Activated CD8-positive, alpha-beta T cell treated with anti-CD3 and anti-CD28 coated beads, Interleukin-2, amount 10 ng/mL, durations not matched to agents 7 days and 5 days (primary cell): ENCODE measurements around the gene STARD3. TPM values are rescaled to one million over a fixed set of nuclear protein-coding genes. Genes with fewer than 3 reads are reported as not detected.
A peak's percentile ranks its signal among the peaks of the same experiment; 100 is the strongest.

Source experiments
- ATAC-seq: fragments of 150-1000 bp; cut with Tn5 transposase; one replicate; pipeline ENCODE4 v1.10.0; 2021; ENCODE audit warnings: moderate library complexity
- CTCF ChIA-PET: fragments of 350-600 bp; sonication (Branson Sonifier 250); formaldehyde crosslinking; loops from one replicate; lab custom pipeline; 2021; ENCODE audit warnings: antibody characterized with exemption; lab: Charles Lee
- POLR2A ChIA-PET: fragments of 350-600 bp; sonication (Branson Sonifier 250); formaldehyde crosslinking; loops from one replicate; lab custom pipeline; 2021; ENCODE audit warnings: antibody characterized with exemption; lab: Charles Lee
- DNase-seq: peaks from one replicate; pipeline ENCODE4 v3.0.0-alpha.2; 2020
- H3K27ac Mint-ChIP-seq: one replicate; pipeline ENCODE4 v1.8.0; 2021; ENCODE audit warnings: mild to moderate bottlenecking, mixed read lengths
- H3K27me3 Mint-ChIP-seq: one replicate; pipeline ENCODE4 v1.8.0; 2021; ENCODE audit warnings: low read depth, mixed read lengths
- H3K36me3 Mint-ChIP-seq: one replicate; pipeline ENCODE4 v1.8.0; 2021; ENCODE audit warnings: low read depth, mixed read lengths
- H3K4me1 Mint-ChIP-seq: one replicate; pipeline ENCODE4 v1.8.0; 2021; ENCODE audit warnings: low read depth, mixed read lengths
- H3K4me3 Mint-ChIP-seq: one replicate; pipeline ENCODE4 v1.8.0; 2021; ENCODE audit warnings: mild to moderate bottlenecking, mixed read lengths
- H3K9me3 Mint-ChIP-seq: one replicate; pipeline ENCODE4 v1.8.0; 2022; ENCODE audit warnings: mixed read lengths; ENCODE audit not compliant: insufficient read depth
- total RNA-seq, 2 experiments: library from RNA; stranded (reverse); gene quantifications; one replicate each; pipeline ENCODE4 v1.2.3, GENCODE V29; 2021

Gene STARD3
- total RNA-seq, 2 experiments from 2014 or later, result 69.0 to 72.1 TPM

- H3K4me1 Mint-ChIP-seq, result peaks cover 50% of the 10 kb centered on the region
- ChIA-PET CTCF (interaction anchor here (0.8 to 6.5 kb wide), 15 partner anchors 9 to 442 kb away, joined by 3 to 189 read pairs (median 4); partner anchors contain the start of genes MIEN1 and PGAP3), POLR2A (interaction anchor here (1.0 to 1.5 kb wide), 3 partner anchors 11 to 54 kb away, joined by 3 read pairs; partner anchors contain the start of gene PGAP3)
- no peaks in the 10 kb centered on the region for H3K9me3 Mint-ChIP-seq
- no peak overlapping the region for H3K4me3 Mint-ChIP-seq
- no peak for ATAC-seq
- peaks cover 8% of the 10 kb centered on the region for H3K36me3 Mint-ChIP-seq
- peak overlapping the region; percentile 66 for H3K27ac Mint-ChIP-seq
- no peak for DNase-seq
- H3K27me3 Mint-ChIP-seq, result peaks cover 20% of the 10 kb centered on the region
Observed at GRCh38 chr17:39633570-39634183, 3.3 kb upstream of the STARD3 start.

GRCh38 chr17:39634384-39634871, 2.5 kb upstream of the STARD3 start:
- DNase-seq, result peak; percentile 44
- peaks cover 14% of the 10 kb centered on the region for H3K27me3 Mint-ChIP-seq
- no peak overlapping the region for H3K4me3 Mint-ChIP-seq
- CTCF ChIA-PET, result interaction anchor here (0.7 to 6.5 kb wide), 25 partner anchors 8 to 435 kb away, joined by 3 to 189 read pairs (median 4); partner anchors contain the start of genes MIEN1, PGAP3, PSMD3 and RPL19
- no peaks in the 10 kb centered on the region for H3K9me3 Mint-ChIP-seq
- peaks cover 8% of the 10 kb centered on the region for H3K36me3 Mint-ChIP-seq
- ATAC-seq, result no peak
- no peak overlapping the region for H3K27ac Mint-ChIP-seq
- peaks cover 56% of the 10 kb centered on the region for H3K4me1 Mint-ChIP-seq
- POLR2A ChIA-PET, result interaction anchor here (1.5 kb wide), 1 partner anchor 12 kb away, joined by 3 read pairs; no protein-coding TSS in a partner anchor

GRCh38 chr17:39635614-39636176, 1.2 kb upstream of the STARD3 start:
- Mint-ChIP-seq H3K4me3 (peak overlapping the region; percentile 92), H3K4me1 (peaks cover 68% of the 10 kb centered on the region), H3K9me3 (no peaks in the 10 kb centered on the region), H3K27me3 (peaks cover 9% of the 10 kb centered on the region), H3K36me3 (peaks cover 10% of the 10 kb centered on the region), H3K27ac (no peak overlapping the region)
- ChIA-PET CTCF (interaction anchor here (1.1 to 10.6 kb wide), 10 partner anchors 10 to 391 kb away, joined by 3 to 189 read pairs (median 8); no protein-coding TSS in a partner anchor), POLR2A (no interaction called here)
- no peak for ATAC-seq
- no peak for DNase-seq

- POLR2A ChIA-PET, result interaction anchor here (1.1 kb wide), 1 partner anchor 117 kb away, joined by 3 read pairs; no protein-coding TSS in a partner anchor
- peaks cover 10% of the 10 kb centered on the region for H3K36me3 Mint-ChIP-seq
- H3K27ac Mint-ChIP-seq, result peak overlapping the region; percentile 81
- H3K4me3 Mint-ChIP-seq, result peak overlapping the region; percentile 92
- CTCF ChIA-PET, result interaction anchor here (1.2 to 10.6 kb wide), 4 partner anchors 15 to 208 kb away, joined by 3 to 115 read pairs (median 53); partner anchors contain the start of gene PNMT
- peaks cover 69% of the 10 kb centered on the region for H3K4me1 Mint-ChIP-seq
- H3K9me3 Mint-ChIP-seq, result no peaks in the 10 kb centered on the region
- DNase-seq (no peak), ATAC-seq (peak; percentile 8)
- peaks cover 6% of the 10 kb centered on the region for H3K27me3 Mint-ChIP-seq
Observed at GRCh38 chr17:39636587-39636926, 387 bp upstream of the STARD3 start.

GRCh38 chr17:39638317-39638716, 1.4 kb downstream of the STARD3 start:
- ChIA-PET POLR2A (interaction anchor here (0.9 to 1.8 kb wide), 2 partner anchors 10 to 50 kb away, joined by 5 read pairs; partner anchors contain the start of gene PGAP3), CTCF (interaction anchor here (1.2 to 10.6 kb wide), 6 partner anchors 15 to 92 kb away, joined by 5 to 115 read pairs (median 8); partner anchors contain the start of genes MIEN1 and PNMT)
- ATAC-seq (no peak), DNase-seq (no peak)
- H3K27ac Mint-ChIP-seq, result peak overlapping the region; percentile 81
- H3K4me1 Mint-ChIP-seq, result peaks cover 77% of the 10 kb centered on the region
- no peaks in the 10 kb centered on the region for H3K9me3 Mint-ChIP-seq
- H3K4me3 Mint-ChIP-seq, result peak overlapping the region; percentile 92
- no peaks in the 10 kb centered on the region for H3K27me3 Mint-ChIP-seq
- H3K36me3 Mint-ChIP-seq, result peaks cover 10% of the 10 kb centered on the region

- Mint-ChIP-seq H3K27ac (no peak overlapping the region), H3K4me1 (peaks cover 82% of the 10 kb centered on the region), H3K27me3 (no peaks in the 10 kb centered on the region), H3K4me3 (no peak overlapping the region), H3K9me3 (no peaks in the 10 kb centered on the region), H3K36me3 (peaks cover 10% of the 10 kb centered on the region)
- ChIA-PET POLR2A (interaction anchor here (1.8 kb wide), 1 partner anchor 49 kb away, joined by 5 read pairs; the partner anchor contains the start of gene PGAP3), CTCF (interaction anchor here (2.0 to 10.6 kb wide), 3 partner anchors 14 to 91 kb away, joined by 6 to 115 read pairs (median 97); partner anchors contain the start of gene MIEN1)
- ATAC-seq, result no peak
- DNase-seq, result no peak
Observed at GRCh38 chr17:39639043-39639442, 2.1 kb downstream of the STARD3 start.

GRCh38 chr17:39639566-39640458, 2.9 kb downstream of the STARD3 start:
- Mint-ChIP-seq H3K4me1 (peaks cover 81% of the 10 kb centered on the region), H3K27ac (peak overlapping the region; percentile 32), H3K9me3 (no peaks in the 10 kb centered on the region), H3K27me3 (no peaks in the 10 kb centered on the region), H3K36me3 (peaks cover 10% of the 10 kb centered on the region), H3K4me3 (peak overlapping the region; percentile 28)
- DNase-seq, result no peak
- ChIA-PET CTCF (interaction anchor here (9.8 to 10.6 kb wide), 2 partner anchors 14 to 18 kb away, joined by 97 to 115 read pairs; no protein-coding TSS in a partner anchor), POLR2A (interaction anchor here (1.8 kb wide), 1 partner anchor 48 kb away, joined by 5 read pairs; the partner anchor contains the start of gene PGAP3)
- no peak for ATAC-seq

GRCh38 chr17:39640591-39641031, 3.7 kb downstream of the STARD3 start:
- no peak for ATAC-seq
- H3K36me3 Mint-ChIP-seq, result peaks cover 12% of the 10 kb centered on the region
- H3K9me3 Mint-ChIP-seq, result no peaks in the 10 kb centered on the region
- ChIA-PET CTCF (interaction anchor here (9.8 to 10.6 kb wide), 2 partner anchors 13 to 19 kb away, joined by 97 to 115 read pairs; no protein-coding TSS in a partner anchor), POLR2A (no interaction called here)
- DNase-seq, result no peak
- H3K4me3 Mint-ChIP-seq, result peak overlapping the region; percentile 23
- H3K4me1 Mint-ChIP-seq, result peaks cover 82% of the 10 kb centered on the region
- H3K27me3 Mint-ChIP-seq, result no peaks in the 10 kb centered on the region
- H3K27ac Mint-ChIP-seq, result peak overlapping the region; percentile 34

GRCh38 chr17:39641097-39641496, 4.2 kb downstream of the STARD3 start:
- H3K4me3 Mint-ChIP-seq, result no peak overlapping the region
- H3K27me3 Mint-ChIP-seq, result no peaks in the 10 kb centered on the region
- peaks cover 77% of the 10 kb centered on the region for H3K4me1 Mint-ChIP-seq
- ATAC-seq (no peak), DNase-seq (no peak)
- no peaks in the 10 kb centered on the region for H3K9me3 Mint-ChIP-seq
- peaks cover 13% of the 10 kb centered on the region for H3K36me3 Mint-ChIP-seq
- POLR2A ChIA-PET, result interaction anchor here (0.6 kb wide), 1 partner anchor 332 kb away, joined by 3 read pairs; no protein-coding TSS in a partner anchor
- no peak overlapping the region for H3K27ac Mint-ChIP-seq
- CTCF ChIA-PET, result interaction anchor here (9.8 to 10.6 kb wide), 2 partner anchors 12 to 19 kb away, joined by 97 to 115 read pairs; no protein-coding TSS in a partner anchor

- ATAC-seq (no peak), DNase-seq (no peak)
- Mint-ChIP-seq H3K4me1 (peaks cover 72% of the 10 kb centered on the region), H3K27ac (no peak overlapping the region), H3K36me3 (peaks cover 13% of the 10 kb centered on the region), H3K4me3 (no peak overlapping the region), H3K27me3 (no peaks in the 10 kb centered on the region), H3K9me3 (no peaks in the 10 kb centered on the region)
- ChIA-PET CTCF (interaction anchor here (9.8 to 10.6 kb wide), 2 partner anchors 11 to 20 kb away, joined by 97 to 115 read pairs; no protein-coding TSS in a partner anchor), POLR2A (no interaction called here)
Observed at GRCh38 chr17:39641883-39642282, 4.9 kb downstream of the STARD3 start.
